ENCODE results near the gene SYNGR4. TPM values are rescaled to one million over a fixed set of nuclear protein-coding genes. Genes with fewer than 3 reads are reported as not detected.

Gene SYNGR4
- total and polyA plus RNA-seq, 2 experiments from 2014 or later: not detected

DNA sequence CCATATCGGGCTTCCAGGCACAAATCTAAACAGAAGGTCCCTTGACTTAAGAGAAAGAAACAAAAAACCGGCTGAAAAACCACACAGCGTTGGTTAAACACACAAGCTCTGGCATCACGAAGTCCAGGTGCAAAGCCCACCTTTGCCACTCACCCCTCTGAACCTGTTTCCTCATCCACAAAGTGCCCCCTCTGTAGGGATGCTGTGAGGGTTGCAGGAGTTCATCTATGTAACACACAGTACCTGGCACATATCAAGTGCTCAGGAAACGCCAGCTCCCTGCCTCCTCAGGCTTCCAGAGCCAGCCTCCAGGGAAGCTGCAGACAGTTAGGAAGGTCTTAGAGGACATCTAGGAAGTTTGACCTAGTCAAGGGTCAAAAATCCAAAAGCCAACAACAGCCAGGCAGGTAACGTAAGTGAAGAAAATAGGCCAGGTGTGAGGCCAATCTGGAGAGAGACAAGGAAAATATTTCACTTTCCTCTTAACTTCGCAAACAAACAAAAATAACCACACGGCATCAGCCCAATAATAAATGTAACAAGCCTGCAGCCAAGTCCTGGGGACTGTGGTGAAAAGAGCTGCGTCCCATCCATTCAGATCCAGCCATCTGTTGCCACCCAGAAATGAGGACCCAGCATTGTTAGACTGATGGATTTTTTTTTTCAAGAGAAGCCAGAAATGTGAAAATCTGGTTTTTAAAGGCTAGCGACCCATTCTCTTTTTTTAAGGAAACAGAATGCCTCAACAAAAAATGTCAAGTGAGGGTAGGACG lies 17.2 kb downstream of the SYNGR4 start:
- Histone ChIP-seq H3K9me3 (ENCODE audit: low read depth) (no peaks in the 10 kb centered on the region), H3F3A (ENCODE audit: insufficient read depth) (peaks cover 14% of the 10 kb centered on the region), H3K36me3 (ENCODE audit: low read depth) (peaks cover 34% of the 10 kb centered on the region), H3K4me3 (no peak overlapping the region), H3K4me2 (ENCODE audit: unreplicated experiment) (no peak overlapping the region), H3K79me2 (ENCODE audit: insufficient read depth) (peaks cover 8% of the 10 kb centered on the region), H4K20me1 (ENCODE audit: insufficient read depth) (no peaks in the 10 kb centered on the region), H3K9me2 (ENCODE audit: insufficient read depth) (no peaks in the 10 kb centered on the region), H3K9ac (no peak overlapping the region), H3K4me1 (ENCODE audit: insufficient read depth) (no peaks in the 10 kb centered on the region), H3K27me3 (replicated peaks; ENCODE audit: insufficient read depth) (no peaks in the 10 kb centered on the region), H2AFZ (no peak overlapping the region), H3K27ac (no peak overlapping the region)
- in situ Hi-C loops (cut with MboI): no loop called here
- 89% methylated on average over 11 of the region's 11 CpGs for WGBS, 2 experiments (ENCODE audit: low coverage in 1 of 2, low lambda C conversion rate in 2 of 2, missing lambda C conversion rate in 2 of 2)
- no peak for DNase-seq
- no peak for TF ChIP-seq EZH2 (IDR thresholded peaks at IDR 0.05; ENCODE audit: insufficient read depth, poor library complexity, severe bottlenecking)
- no peak for TF ChIP-seq EZH2phosphoT487 (IDR thresholded peaks at IDR 0.05; ENCODE audit: insufficient read depth, low read depth)

GRCh38 chr19:48382286-48382685 lies 18.1 kb downstream of the SYNGR4 start:
- H3K4me1 ChIP-seq (ENCODE audit: insufficient read depth): no peaks in the 10 kb centered on the region
- H3K27me3 ChIP-seq (replicated peaks; ENCODE audit: insufficient read depth): no peaks in the 10 kb centered on the region
- peaks cover 14% of the 10 kb centered on the region for H3F3A ChIP-seq (ENCODE audit: insufficient read depth)
- H3K27ac ChIP-seq: no peak overlapping the region
- H3K36me3 ChIP-seq (ENCODE audit: low read depth): peaks cover 43% of the 10 kb centered on the region
- in situ Hi-C loops (cut with MboI): no loop called here
- H3K9me2 ChIP-seq (ENCODE audit: insufficient read depth): no peaks in the 10 kb centered on the region
- no peak for DNase-seq
- H3K79me2 ChIP-seq (ENCODE audit: insufficient read depth): peaks cover 17% of the 10 kb centered on the region
- TF ChIP-seq EZH2phosphoT487 (IDR thresholded peaks at IDR 0.05; ENCODE audit: insufficient read depth, low read depth): no peak
- H2AFZ ChIP-seq: no peak overlapping the region
- H3K4me2 ChIP-seq (ENCODE audit: unreplicated experiment): no peak overlapping the region
- H3K9ac ChIP-seq: no peak overlapping the region
- no peaks in the 10 kb centered on the region for H4K20me1 ChIP-seq (ENCODE audit: insufficient read depth)
- no peaks in the 10 kb centered on the region for H3K9me3 ChIP-seq (ENCODE audit: low read depth)
- H3K4me3 ChIP-seq: no peak overlapping the region
- WGBS, 2 experiments (ENCODE audit: low coverage in 1 of 2, low lambda C conversion rate in 2 of 2, missing lambda C conversion rate in 2 of 2): 94 to 98% methylated on average over 8 of the region's 8 CpGs

DNA sequence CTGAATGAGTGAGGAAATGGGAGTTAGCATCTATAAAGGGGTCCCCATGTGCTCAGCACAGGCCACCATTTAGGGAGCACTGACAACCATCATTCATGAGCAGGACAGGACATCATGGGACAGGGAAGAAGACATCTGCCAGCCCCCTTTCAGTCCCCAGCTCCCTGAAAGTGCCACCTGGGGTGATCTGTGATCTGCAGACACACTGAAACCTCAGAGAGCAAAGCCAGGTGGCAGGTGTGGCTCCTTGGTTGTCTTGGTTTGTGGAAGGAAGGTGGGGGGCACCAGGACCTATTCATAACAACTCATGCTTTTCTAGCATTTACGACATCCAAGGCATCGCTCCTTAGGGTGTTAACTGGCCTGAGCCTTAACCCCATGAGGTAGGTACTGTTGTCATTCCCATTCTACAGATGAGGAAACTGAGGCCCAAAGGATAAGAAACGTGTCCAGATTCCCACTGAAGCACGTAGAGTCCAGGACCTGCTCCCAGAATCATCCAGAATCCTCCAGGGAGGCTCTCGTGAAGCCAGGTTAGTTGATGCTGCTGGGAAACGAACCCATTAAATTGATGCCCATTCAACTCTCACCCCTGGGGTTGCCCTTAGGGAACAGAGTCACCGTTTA lies 21.4 kb downstream of the SYNGR4 start:
- Histone ChIP-seq H3K4me2 (ENCODE audit: unreplicated experiment) (no peak overlapping the region), H3K36me3 (ENCODE audit: low read depth) (peaks cover 57% of the 10 kb centered on the region), H3K9ac (no peak overlapping the region), H3K4me1 (ENCODE audit: insufficient read depth) (no peaks in the 10 kb centered on the region), H3K27ac (no peak overlapping the region), H3F3A (ENCODE audit: insufficient read depth) (peaks cover 14% of the 10 kb centered on the region), H4K20me1 (ENCODE audit: insufficient read depth) (no peaks in the 10 kb centered on the region), H3K9me3 (ENCODE audit: low read depth) (no peaks in the 10 kb centered on the region), H3K79me2 (ENCODE audit: insufficient read depth) (peaks cover 50% of the 10 kb centered on the region), H3K27me3 (replicated peaks; ENCODE audit: insufficient read depth) (no peaks in the 10 kb centered on the region), H2AFZ (no peak overlapping the region), H3K4me3 (no peak overlapping the region), H3K9me2 (ENCODE audit: insufficient read depth) (no peaks in the 10 kb centered on the region)
- TF ChIP-seq EZH2 (IDR thresholded peaks at IDR 0.05; ENCODE audit: insufficient read depth, poor library complexity, severe bottlenecking): no peak
- WGBS, 2 experiments (ENCODE audit: low coverage in 1 of 2, low lambda C conversion rate in 2 of 2, missing lambda C conversion rate in 2 of 2): 82 to 91% methylated on average over 7 of the region's 7 CpGs
- in situ Hi-C loops (cut with MboI): no loop called here
- no peak for DNase-seq

- H3K4me2 ChIP-seq (ENCODE audit: unreplicated experiment): no peak overlapping the region
- in situ Hi-C loops (cut with MboI): no loop called here
- H2AFZ ChIP-seq: no peak overlapping the region
- no peak overlapping the region for H3K27ac ChIP-seq
- no peaks in the 10 kb centered on the region for H3K9me2 ChIP-seq (ENCODE audit: insufficient read depth)
- WGBS, 2 experiments (ENCODE audit: low coverage in 1 of 2, low lambda C conversion rate in 2 of 2, missing lambda C conversion rate in 2 of 2): 98 to 100% methylated on average over 3 of the region's 3 CpGs
- no peak overlapping the region for H3K4me3 ChIP-seq
- no peak for DNase-seq
- H3K36me3 ChIP-seq (ENCODE audit: low read depth): peaks cover 48% of the 10 kb centered on the region
- no peaks in the 10 kb centered on the region for H3K27me3 ChIP-seq (replicated peaks; ENCODE audit: insufficient read depth)
- peaks cover 6% of the 10 kb centered on the region; the same call in 1 of the 2 replicates for H3F3A ChIP-seq (ENCODE audit: insufficient read depth)
- peaks cover 62% of the 10 kb centered on the region for H3K79me2 ChIP-seq (ENCODE audit: insufficient read depth)
- no peak for TF ChIP-seq EZH2phosphoT487 (IDR thresholded peaks at IDR 0.05; ENCODE audit: insufficient read depth, low read depth)
- TF ChIP-seq EZH2 (IDR thresholded peaks at IDR 0.05; ENCODE audit: insufficient read depth, poor library complexity, severe bottlenecking): no peak
- H3K4me1 ChIP-seq (ENCODE audit: insufficient read depth): no peaks in the 10 kb centered on the region
- no peaks in the 10 kb centered on the region for H3K9me3 ChIP-seq (ENCODE audit: low read depth)
- no peaks in the 10 kb centered on the region for H4K20me1 ChIP-seq (ENCODE audit: insufficient read depth)
- H3K9ac ChIP-seq: no peak overlapping the region
Observed at GRCh38 chr19:48386981-48387380, 22.8 kb downstream of the SYNGR4 start.
